ENCODE results near the gene LRRC49. TPM values are rescaled to one million over a fixed set of nuclear protein-coding genes. Genes with fewer than 3 reads are reported as not detected.
"Not testable (repeated sequence)": the region's sequence is repeated elsewhere in the genome, so short reads cannot be mapped to it uniquely, and the experiment has no call there.

The LRRC49 gene
- total RNA-seq, 4 donors from 2014 or later = 2.7 to 6.0 (median 4.4) TPM; not detected in 1

DNA sequence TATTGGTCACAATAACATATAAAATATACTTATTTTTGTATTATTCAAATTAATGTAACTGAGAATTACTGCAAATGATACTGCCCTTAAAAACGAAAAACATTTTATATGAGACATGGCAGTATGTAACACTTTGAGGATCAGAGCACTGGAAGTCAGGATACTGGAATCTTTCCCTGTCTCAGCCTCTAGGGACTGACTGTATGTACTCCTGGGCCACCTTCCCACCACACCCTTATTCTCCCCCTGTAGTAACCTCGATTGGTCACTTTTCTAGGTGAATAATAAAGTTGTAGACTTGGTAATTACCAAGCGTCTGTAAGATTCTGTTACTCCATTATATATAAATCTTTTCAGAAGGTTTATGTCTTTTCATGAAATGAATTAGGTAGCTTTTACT lies 43.0 kb downstream of the LRRC49 start:
- no peak for TF ChIP-seq POLR2A (IDR thresholded peaks at IDR 0.05)
- TF ChIP-seq, protein P1, sequence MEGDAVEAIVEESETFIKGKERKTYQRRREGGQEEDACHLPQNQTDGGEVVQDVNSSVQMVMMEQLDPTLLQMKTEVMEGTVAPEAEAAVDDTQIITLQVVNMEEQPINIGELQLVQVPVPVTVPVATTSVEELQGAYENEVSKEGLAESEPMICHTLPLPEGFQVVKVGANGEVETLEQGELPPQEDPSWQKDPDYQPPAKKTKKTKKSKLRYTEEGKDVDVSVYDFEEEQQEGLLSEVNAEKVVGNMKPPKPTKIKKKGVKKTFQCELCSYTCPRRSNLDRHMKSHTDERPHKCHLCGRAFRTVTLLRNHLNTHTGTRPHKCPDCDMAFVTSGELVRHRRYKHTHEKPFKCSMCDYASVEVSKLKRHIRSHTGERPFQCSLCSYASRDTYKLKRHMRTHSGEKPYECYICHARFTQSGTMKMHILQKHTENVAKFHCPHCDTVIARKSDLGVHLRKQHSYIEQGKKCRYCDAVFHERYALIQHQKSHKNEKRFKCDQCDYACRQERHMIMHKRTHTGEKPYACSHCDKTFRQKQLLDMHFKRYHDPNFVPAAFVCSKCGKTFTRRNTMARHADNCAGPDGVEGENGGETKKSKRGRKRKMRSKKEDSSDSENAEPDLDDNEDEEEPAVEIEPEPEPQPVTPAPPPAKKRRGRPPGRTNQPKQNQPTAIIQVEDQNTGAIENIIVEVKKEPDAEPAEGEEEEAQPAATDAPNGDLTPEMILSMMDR (IDR thresholded peaks at IDR 0.05) = no peak
- Histone ChIP-seq H3K27me3 (no peaks in the 10 kb centered on the region), H3K27ac (no peak overlapping the region), H3K9me3 (no peaks in the 10 kb centered on the region), H3K36me3 (no peaks in the 10 kb centered on the region), H3K4me3 (no peak overlapping the region), H3K4me1 (no peaks in the 10 kb centered on the region)
- DNase-seq = no peak

DNA sequence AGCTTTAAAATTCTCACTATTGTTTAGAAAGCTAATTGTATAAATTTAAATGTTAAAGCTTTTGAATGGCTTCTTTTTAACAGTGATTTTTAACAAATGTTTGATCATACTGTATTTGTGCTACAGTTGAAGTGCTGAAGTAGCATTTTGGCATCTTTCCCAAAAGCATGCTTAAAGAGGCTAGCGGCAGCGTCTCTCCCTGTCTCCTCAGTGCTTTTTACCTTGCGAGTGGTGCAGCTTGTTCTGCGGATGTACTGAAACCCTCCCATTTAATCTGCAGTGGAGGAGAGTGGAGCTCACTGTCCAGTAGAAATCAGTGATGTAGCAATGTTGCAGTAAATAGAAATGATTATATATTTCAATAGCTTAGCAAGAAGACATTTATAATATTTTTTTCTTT lies 43.7 kb downstream of the LRRC49 start:
- H3K27ac ChIP-seq = no peak overlapping the region
- H3K4me1 ChIP-seq = no peaks in the 10 kb centered on the region
- TF ChIP-seq POLR2A (IDR thresholded peaks at IDR 0.05) = no peak
- TF ChIP-seq, protein P1 (IDR thresholded peaks at IDR 0.05) = no peak
- DNase-seq = no peak
- H3K36me3 ChIP-seq = no peaks in the 10 kb centered on the region
- H3K4me3 ChIP-seq = no peak overlapping the region
- H3K9me3 ChIP-seq = no peaks in the 10 kb centered on the region
- H3K27me3 ChIP-seq = no peaks in the 10 kb centered on the region

DNA sequence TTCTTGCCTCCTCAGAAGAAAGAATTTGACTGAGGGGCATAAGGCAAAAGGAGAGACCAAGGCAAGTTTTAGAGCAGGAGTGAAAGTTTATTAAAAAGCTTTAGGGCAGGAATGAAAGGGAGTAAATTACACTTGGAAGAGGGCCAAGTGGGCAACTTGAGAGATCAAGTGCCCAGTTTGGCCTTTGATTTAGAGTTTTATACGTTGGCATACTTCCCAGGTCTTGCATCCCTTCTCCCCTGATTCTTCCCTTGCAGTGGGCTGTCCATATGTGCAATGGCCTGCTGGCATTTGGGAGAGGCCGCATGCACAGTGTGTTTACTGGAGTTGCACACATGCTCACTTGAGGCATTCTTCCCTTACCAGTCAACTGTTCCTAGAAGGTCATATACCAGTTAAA lies 50.7 kb downstream of the LRRC49 start:
- not testable (repeated sequence) for H3K9me3 ChIP-seq, DNase-seq, H3K4me3 ChIP-seq, H3K36me3 ChIP-seq, H3K27me3 ChIP-seq, H3K4me1 ChIP-seq, H3K27ac ChIP-seq

DNA sequence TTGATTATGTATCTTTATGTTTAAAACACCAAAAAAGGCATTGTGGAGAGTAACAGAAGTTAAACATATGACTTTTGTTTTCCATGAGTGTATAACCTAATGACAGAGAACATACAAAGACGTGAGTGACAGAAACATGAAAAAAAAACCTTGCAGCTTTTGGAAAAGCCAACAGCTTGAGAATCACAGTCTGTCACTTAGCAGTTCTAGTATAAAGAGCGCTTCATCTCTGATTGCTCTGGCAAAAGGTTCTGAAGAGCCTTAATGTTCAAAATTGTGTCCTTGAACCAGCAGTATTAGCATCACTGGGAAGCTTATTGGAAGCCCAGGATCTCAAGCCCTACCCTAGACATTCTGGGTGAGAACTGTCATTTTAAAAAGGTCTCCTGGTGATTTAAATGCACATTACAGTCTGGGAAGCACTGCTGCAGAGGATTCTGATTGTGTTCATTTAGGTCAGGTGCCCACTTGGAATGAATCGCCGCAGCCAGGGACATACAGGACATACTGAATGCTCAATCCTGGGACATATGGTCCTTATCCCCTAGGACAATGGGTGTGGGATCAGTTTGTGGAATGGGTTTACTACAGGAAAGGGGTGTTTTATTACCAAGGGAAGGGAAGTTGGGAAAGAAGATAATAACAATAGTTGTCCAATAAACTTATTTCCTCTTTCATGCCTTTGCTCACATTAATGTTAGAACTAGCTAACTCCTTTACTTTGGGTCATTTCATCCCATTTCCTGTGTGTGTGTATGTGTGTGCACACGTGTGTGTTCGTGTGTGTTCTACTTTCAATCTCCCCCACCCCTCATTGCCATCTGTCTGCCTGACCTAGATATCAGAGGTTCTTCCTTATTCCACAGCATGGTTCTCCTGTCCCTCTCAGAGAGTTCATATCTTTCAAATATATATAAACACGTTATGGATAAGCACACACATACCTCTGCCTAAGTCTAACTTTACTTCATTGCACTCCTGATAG lies 55.0 kb downstream of the LRRC49 start:
- no peak for DNase-seq

DNA sequence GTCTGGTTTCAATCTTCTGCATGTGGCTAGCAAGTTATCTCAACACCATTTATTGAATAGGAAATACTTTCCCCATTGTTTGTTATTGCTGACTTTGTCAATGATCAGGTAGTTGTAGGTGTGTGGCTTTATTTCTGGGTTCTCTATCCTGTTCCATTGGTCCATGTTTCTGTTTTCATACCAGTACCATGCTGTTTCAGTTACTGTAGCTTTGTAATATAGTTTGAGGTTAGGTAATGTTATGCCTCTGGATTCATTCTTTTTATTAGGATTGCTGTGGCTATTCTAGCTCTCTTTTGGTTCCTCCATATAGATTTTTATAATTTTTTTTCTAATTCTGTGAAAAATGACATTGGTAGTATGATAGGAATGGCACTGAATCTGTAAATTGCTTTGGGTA lies 58.3 kb downstream of the LRRC49 start:
- H3K9me3 ChIP-seq = no peaks in the 10 kb centered on the region
- TF ChIP-seq, protein P1 (IDR thresholded peaks at IDR 0.05) = no peak
- no peak for TF ChIP-seq POLR2A (IDR thresholded peaks at IDR 0.05)
- H3K4me1 ChIP-seq = no peaks in the 10 kb centered on the region
- no peak overlapping the region for H3K4me3 ChIP-seq
- no peak for DNase-seq
- no peak overlapping the region for H3K27ac ChIP-seq
- H3K36me3 ChIP-seq = no peaks in the 10 kb centered on the region
- H3K27me3 ChIP-seq = no peaks in the 10 kb centered on the region

More for the DNA sequence above, 55.0 kb downstream of the LRRC49 start:
- no peak for TF ChIP-seq POLR2A (IDR thresholded peaks at IDR 0.05)
- TF ChIP-seq, protein P1 (IDR thresholded peaks at IDR 0.05) = no peak
- no peak overlapping the region for H3K4me3 ChIP-seq
- no peaks in the 10 kb centered on the region for H3K9me3 ChIP-seq
- H3K27me3 ChIP-seq = no peaks in the 10 kb centered on the region
- no peaks in the 10 kb centered on the region for H3K4me1 ChIP-seq
- no peaks in the 10 kb centered on the region for H3K36me3 ChIP-seq
- no peak overlapping the region for H3K27ac ChIP-seq

DNA sequence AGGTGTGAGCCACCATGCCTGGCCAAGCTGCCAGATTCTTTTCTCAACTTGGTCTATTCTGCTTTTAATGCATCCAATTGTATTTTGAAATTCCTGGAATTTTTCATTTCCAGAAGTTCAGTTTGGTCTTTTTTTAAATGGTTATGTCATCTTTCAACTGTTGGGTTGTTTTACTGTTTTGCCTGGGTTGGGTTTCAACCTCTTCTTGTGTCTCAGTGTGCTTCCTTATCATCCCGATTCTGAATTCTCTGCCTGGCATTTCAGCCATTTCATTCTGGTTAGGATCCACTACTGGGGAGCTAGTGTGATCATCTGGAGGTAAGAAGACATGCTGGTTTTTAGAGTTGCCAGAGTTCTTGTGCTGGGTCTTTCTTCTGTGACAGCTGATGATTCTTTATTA lies 61.5 kb downstream of the LRRC49 start:
- no peaks in the 10 kb centered on the region for H3K4me1 ChIP-seq
- H3K27me3 ChIP-seq = no peaks in the 10 kb centered on the region
- TF ChIP-seq, protein P1 (IDR thresholded peaks at IDR 0.05) = no peak
- no peak for TF ChIP-seq POLR2A (IDR thresholded peaks at IDR 0.05)
- no peaks in the 10 kb centered on the region for H3K9me3 ChIP-seq
- DNase-seq = no peak
- no peaks in the 10 kb centered on the region for H3K36me3 ChIP-seq
- no peak overlapping the region for H3K27ac ChIP-seq
- no peak overlapping the region for H3K4me3 ChIP-seq

Data from Peyer's patch (tissue), 4 donors.